ENCODE results near the gene RNU2-63P.
"Not testable (repeated sequence)": the region's sequence is repeated elsewhere in the genome, so short reads cannot be mapped to it uniquely, and the experiment has no call there.

RNU2-63P gene

DNA sequence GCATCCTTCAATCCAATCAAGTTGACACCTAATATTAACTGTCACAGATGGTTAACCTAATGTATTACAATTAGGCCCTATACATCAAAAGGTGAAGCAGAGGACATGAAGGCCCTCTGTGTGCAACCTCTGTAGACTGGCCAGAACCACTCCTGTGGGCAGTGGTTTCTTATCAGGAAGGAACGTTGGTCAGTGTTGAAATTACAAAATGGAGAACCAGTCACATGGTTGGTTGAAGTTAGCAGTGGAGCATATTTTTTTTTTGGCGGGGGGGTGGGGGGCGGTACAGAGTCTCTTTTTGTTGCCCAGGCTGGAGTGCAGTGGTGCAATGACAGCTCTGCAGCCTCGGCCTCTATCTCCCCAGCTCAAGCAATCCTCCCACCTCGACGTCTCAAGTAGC lies 19.8 kb downstream of the RNU2-63P start:
- H3K27ac ChIP-seq, result no peak overlapping the region
- TF ChIP-seq, protein P1, sequence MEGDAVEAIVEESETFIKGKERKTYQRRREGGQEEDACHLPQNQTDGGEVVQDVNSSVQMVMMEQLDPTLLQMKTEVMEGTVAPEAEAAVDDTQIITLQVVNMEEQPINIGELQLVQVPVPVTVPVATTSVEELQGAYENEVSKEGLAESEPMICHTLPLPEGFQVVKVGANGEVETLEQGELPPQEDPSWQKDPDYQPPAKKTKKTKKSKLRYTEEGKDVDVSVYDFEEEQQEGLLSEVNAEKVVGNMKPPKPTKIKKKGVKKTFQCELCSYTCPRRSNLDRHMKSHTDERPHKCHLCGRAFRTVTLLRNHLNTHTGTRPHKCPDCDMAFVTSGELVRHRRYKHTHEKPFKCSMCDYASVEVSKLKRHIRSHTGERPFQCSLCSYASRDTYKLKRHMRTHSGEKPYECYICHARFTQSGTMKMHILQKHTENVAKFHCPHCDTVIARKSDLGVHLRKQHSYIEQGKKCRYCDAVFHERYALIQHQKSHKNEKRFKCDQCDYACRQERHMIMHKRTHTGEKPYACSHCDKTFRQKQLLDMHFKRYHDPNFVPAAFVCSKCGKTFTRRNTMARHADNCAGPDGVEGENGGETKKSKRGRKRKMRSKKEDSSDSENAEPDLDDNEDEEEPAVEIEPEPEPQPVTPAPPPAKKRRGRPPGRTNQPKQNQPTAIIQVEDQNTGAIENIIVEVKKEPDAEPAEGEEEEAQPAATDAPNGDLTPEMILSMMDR (conservative IDR thresholded peaks at IDR 0.05), result no peak
- no peak for TF ChIP-seq ZFX (IDR thresholded peaks at IDR 0.05)

DNA sequence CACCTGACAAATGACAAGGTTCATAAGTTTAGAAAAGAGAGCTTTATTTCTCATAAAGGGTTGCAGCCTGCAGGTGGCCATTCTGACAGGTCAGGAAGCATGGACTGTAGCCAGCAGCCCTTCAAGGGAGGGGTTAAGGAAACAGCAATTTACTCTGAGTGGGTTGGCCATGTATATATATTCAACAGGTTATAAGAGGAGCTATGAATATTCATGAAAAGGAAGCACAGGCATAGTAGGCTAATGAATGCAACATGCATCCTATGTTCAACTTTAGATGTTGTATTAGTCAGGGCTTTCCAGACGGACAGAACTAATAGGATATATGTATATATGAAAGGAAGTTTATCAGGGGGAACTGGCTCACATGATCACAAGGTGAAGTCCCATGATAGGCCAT lies 20.6 kb downstream of the RNU2-63P start:
- no peak overlapping the region for H3K27ac ChIP-seq
- TF ChIP-seq ZFX (IDR thresholded peaks at IDR 0.05), result no peak
- TF ChIP-seq, protein P1 (conservative IDR thresholded peaks at IDR 0.05), result no peak

DNA sequence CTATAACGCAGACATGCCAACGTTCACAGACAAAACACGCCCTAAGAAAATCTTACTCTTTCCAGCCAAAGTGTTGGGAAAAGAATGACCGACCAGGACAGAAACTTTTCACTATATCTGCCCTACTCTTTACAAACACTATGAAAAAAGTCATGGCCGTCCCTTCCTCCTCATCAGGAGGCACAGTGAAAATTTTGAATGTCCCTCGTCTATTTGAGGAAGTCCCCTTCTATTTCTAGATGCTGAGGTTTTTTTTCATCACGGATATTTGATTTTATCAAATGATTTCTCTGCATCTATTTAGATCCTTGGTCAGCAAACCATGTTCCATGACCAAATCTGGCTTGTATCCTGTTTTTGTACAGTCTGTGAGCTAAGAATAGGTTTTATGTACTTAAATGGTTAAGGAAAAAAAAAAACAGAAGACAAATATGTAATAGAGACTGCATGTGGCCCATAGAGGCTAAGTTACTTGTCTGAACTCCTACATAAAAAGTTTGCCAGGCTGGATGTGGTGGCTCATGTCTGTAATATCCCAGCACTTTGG lies 22.0 kb downstream of the RNU2-63P start:
- H3K27ac ChIP-seq, result not testable (repeated sequence)

DNA sequence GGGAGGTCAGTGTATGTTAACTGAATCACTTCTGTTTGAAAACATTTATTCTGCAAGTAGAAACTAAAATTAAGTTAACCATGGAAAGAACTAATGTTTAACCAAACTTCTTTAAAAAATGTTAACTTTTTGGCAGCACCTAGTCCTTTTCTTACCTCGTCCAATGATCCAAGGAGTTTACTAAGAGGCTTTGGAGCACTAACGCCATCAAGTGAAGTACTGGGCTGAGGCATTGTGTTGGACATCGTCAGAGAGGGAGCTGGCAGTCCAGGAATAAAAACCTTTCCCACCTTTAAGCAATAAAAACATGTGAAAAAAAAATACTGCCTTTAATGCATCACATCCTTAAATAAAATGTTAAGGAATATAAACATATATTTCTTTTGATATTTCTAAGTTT lies 23.8 kb downstream of the RNU2-63P start:
- H3K27ac ChIP-seq, result not testable (repeated sequence)

DNA sequence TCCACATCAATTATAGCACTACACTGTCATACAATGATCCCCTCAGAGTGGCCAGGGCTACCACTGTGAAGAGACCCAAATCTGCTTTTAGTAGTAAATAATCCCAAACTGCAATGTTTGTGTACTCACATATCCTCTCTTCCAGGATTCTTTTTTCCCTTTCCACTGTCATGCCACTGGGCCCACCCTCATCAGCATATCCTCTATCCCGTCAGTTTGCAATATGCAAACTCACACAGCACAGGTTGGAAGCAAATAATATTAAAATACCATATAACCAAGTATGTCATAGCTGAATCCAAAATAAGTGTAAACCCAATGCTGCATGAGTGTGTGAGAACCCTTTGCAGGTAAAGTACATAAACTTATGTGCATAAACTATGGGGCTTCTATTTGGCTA lies 28.9 kb downstream of the RNU2-63P start:
- not testable (repeated sequence) for H3K27ac ChIP-seq

DNA sequence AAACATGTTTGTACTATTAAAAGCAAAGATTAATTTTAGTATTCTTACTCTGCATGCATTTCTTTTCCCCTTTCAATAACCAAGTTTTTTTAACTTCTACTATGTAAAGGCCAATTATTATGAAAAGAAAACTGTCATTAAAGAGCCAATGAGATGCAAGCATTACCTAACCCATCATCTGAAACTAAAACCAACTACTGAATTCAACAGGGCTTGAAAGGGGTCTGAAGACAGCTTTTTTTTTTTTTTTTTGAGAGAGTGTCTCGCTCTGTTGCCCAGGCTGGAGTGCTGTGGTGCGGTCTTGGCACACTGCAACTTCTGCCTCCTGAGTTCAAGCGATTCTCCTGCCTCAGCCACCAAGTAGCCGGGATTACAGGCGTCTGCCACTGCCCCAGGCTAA lies 30.4 kb downstream of the RNU2-63P start:
- not testable (repeated sequence) for H3K27ac ChIP-seq

DNA sequence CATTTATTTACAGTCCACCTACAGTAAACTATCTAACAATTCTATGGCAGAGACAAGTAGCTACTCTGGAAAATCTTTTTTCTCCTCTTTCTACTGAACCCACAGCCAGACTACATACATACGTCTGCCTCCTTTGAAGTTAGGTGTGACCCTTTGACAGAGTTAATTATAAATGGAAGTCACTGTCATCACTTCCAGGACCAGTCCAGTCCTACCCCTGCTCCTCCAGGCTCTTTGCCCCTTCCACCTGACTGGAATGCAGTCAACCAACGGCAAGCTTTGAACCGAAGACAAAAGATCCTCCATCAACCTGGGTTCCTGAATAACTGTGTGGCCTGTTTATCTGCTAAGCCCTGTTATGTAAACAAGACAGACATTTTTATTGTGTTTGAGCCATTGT lies 35.2 kb downstream of the RNU2-63P start:
- not testable (repeated sequence) for H3K27ac ChIP-seq

DNA sequence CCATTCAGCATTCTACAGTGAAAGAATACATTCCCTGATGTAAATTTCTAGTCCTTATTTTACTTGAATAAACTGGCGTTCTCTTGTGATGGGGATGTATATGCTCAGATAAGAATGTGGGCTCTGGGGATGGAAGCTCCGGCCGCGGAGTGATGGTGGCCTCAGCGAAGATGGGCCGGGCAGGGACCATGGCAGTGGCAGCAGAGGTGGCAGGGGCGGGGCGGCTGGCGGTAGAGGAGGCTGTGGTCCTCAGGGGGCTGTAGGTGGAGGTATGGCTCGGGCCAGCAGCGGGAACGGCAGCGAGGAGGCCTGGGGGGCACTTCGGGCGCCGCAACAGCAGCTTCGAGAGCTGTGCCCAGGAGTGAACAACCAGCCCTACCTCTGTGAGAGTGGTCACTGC lies 44.0 kb downstream of the RNU2-63P start:
- not testable (repeated sequence) for H3K27ac ChIP-seq

Measured in C4-2B (cell line).